HEK293T (cell line): Measurements from ENCODE around the gene WDR62.

Experiments
- FOXK2 ChIP-seq: fragments of 450-650 bp; IDR thresholded peaks from 2 replicates; pipeline ENCODE4 v1.6.1; 2016; ENCODE audit warnings: mild to moderate bottlenecking
- FOXM1 ChIP-seq: fragments of 450-650 bp; IDR thresholded peaks from 2 replicates; pipeline ENCODE4 v1.6.1; 2017; ENCODE audit warnings: mild to moderate bottlenecking, borderline replicate concordance
- LEF1 ChIP-seq: fragments of 450-650 bp; IDR thresholded peaks from 2 replicates; pipeline ENCODE4 v1.6.1; 2017; ENCODE audit warnings: mild to moderate bottlenecking, borderline replicate concordance
- SP1 ChIP-seq: fragments of 450-650 bp; IDR thresholded peaks from 2 replicates; pipeline ENCODE4 v1.6.1; 2017
- SUZ12 ChIP-seq: fragments of 450-650 bp; IDR thresholded peaks from 2 replicates; pipeline ENCODE4 v1.6.1; 2016; ENCODE audit warnings: mild to moderate bottlenecking
- TARDBP ChIP-seq: fragments of 450-650 bp; IDR thresholded peaks from 2 replicates; pipeline ENCODE4 v1.6.1; 2016
- TF ChIP-seq, protein P1 (sequence below): fragments of 450-650 bp; IDR thresholded peaks from 2 replicates; pipeline ENCODE4 v1.6.1; 2016

DNA sequence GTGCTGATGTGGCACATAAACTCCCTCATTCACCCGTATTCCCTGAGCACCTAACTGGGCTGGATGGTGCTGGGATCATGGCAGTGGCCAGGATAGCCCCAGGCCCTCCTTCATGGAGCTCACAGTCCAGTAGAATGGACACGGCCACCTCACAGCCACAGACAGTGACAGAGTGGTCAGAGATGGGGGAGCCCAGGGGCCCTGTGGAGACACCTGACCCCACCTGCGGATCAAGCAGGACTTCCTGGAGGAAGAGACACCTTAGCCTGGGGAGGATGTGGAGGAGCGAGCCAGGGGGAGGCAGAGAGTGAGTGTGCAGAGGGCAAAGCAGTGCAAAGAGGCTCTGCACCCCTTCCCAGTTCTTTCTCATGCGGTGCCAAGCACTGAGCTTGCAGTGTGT is 35.1 kb downstream of the WDR62 start:
- no peak for TF ChIP-seq SUZ12
- no peak for TF ChIP-seq SP1
- TF ChIP-seq FOXM1 = no peak
- TF ChIP-seq FOXK2 = no peak
- TF ChIP-seq TARDBP = no peak
- TF ChIP-seq, protein P1, sequence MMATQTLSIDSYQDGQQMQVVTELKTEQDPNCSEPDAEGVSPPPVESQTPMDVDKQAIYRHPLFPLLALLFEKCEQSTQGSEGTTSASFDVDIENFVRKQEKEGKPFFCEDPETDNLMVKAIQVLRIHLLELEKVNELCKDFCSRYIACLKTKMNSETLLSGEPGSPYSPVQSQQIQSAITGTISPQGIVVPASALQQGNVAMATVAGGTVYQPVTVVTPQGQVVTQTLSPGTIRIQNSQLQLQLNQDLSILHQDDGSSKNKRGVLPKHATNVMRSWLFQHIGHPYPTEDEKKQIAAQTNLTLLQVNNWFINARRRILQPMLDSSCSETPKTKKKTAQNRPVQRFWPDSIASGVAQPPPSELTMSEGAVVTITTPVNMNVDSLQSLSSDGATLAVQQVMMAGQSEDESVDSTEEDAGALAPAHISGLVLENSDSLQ = no peak
- no peak for TF ChIP-seq LEF1
